Astrocyte of the spinal cord (primary cell): ENCODE data around the gene KIF25.

Experiments
- DNase-seq: peaks from one replicate; pipeline ENCODE4 v3.0.0; 2011; ENCODE audit warnings: low read depth, low spot score
- H3K4me3 ChIP-seq: 2 replicates; pipeline ENCODE4 v1.5.1; 2011; ENCODE audit warnings: low read depth, mild to moderate bottlenecking, low read length, moderate library complexity
- CTCF ChIP-seq: IDR thresholded peaks from 2 replicates; pipeline ENCODE4 v1.5.1; 2012; ENCODE audit warnings: low read depth, mild to moderate bottlenecking, low read length, inconsistent platforms
- in situ Hi-C: cut with HindIII; loops from 2 replicates; pipeline ENCODE4 v1.10.0; 2017; ENCODE audit warnings: low sequenced_read_pairs

The KIF25 gene

GRCh38 chr6:168093634-168094033 lies 96.2 kb downstream of the KIF25 start:
- in situ Hi-C loops = no loop called here
- no peak for DNase-seq
- H3K4me3 ChIP-seq = no peak overlapping the region
- no peak for TF ChIP-seq CTCF
